ENCODE results near the gene GANAB. TPM values are rescaled to one million over a fixed set of nuclear protein-coding genes. Genes with fewer than 3 reads are reported as not detected.

Gene GANAB
- total RNA-seq, 1 experiment from 2014 or later: 274 TPM

DNA sequence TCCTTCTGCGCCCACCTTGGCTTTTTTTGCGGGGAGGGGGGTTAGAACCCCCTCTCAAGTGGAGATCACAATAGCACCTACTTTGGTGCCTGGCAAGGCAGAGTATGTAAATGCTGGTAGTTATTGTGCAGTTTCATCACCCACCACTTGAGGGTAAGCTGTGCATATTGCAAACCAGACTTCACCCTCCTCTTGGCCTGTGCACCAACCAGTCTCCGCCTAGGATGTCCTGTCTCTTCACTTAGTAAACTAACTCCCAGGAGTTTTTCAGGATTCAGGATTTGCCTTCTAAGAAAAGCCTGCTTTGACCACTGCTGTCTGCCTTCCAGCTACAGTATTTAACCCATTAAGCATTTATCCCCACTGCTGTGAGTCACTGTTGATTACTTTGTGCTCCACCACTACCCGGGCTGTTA lies 34.4 kb upstream of the GANAB start:
- POLR2A ChIA-PET (ENCODE audit: unreplicated experiment): interaction anchor here (0.6 to 1.1 kb wide), 2 partner anchors 10 to 24 kb away, joined by 3 to 19 read pairs; partner anchors contain the start of gene UQCC3
- Histone ChIP-seq H3K4me1 (ENCODE audit: insufficient read depth, low read length) (peaks cover 23% of the 10 kb centered on the region), H3K9me2 (replicated peaks; ENCODE audit: low read length) (no peaks in the 10 kb centered on the region), H3F3A (ENCODE audit: low read length, unreplicated experiment) (peaks cover 8% of the 10 kb centered on the region), H2AFZ (ENCODE audit: low read length) (peak overlapping the region; percentile 83), H3K36me3 (ENCODE audit: low read depth, low read length) (no peaks in the 10 kb centered on the region; the same call in 1 of the 2 replicates), H3K27ac (ENCODE audit: low read length) (no peak overlapping the region), H3K27me3 (ENCODE audit: low read length) (no peaks in the 10 kb centered on the region), H3K9ac (ENCODE audit: low read length) (no peak overlapping the region), H3K9me3 (ENCODE audit: low read length) (no peaks in the 10 kb centered on the region), H4K20me1 (ENCODE audit: low read length) (no peaks in the 10 kb centered on the region), H3K4me3 (ENCODE audit: low read length) (no peak overlapping the region), H3K4me2 (ENCODE audit: low read length) (peak overlapping the region; percentile 16; the same call in 1 of the 2 replicates), H3K79me2 (ENCODE audit: low read length) (peaks cover 29% of the 10 kb centered on the region)
- DNase-seq: peak; percentile 85
- ATAC-seq: peak; percentile 89
- intact Hi-C loops (cut with micrococcal nuclease): loop anchor here (1.0 kb wide), 1 partner anchor 13 kb away; no protein-coding TSS in a partner anchor
- TF ChIP-seq, protein P1, sequence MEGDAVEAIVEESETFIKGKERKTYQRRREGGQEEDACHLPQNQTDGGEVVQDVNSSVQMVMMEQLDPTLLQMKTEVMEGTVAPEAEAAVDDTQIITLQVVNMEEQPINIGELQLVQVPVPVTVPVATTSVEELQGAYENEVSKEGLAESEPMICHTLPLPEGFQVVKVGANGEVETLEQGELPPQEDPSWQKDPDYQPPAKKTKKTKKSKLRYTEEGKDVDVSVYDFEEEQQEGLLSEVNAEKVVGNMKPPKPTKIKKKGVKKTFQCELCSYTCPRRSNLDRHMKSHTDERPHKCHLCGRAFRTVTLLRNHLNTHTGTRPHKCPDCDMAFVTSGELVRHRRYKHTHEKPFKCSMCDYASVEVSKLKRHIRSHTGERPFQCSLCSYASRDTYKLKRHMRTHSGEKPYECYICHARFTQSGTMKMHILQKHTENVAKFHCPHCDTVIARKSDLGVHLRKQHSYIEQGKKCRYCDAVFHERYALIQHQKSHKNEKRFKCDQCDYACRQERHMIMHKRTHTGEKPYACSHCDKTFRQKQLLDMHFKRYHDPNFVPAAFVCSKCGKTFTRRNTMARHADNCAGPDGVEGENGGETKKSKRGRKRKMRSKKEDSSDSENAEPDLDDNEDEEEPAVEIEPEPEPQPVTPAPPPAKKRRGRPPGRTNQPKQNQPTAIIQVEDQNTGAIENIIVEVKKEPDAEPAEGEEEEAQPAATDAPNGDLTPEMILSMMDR (conservative IDR thresholded peaks at IDR 0.05; ENCODE audit: low read depth, low read length): peak; percentile 76
- no peak for TF ChIP-seq EZH2phosphoT487 (IDR thresholded peaks at IDR 0.05; ENCODE audit: borderline replicate concordance, low read length)
- CTCF ChIA-PET: interaction anchor here (0.5 to 2.5 kb wide), 11 partner anchors 12 to 286 kb away, joined by 3 to 12 read pairs (median 5); partner anchors contain the start of genes C11orf98, CSKMT and ZBTB3
- BruUV-seq (replicated peaks): no TSS peak

GRCh38 chr11:62678770-62679696 lies 32.6 kb upstream of the GANAB start, which contains the start of gene UBXN1:
Gene UBXN1 (minus strand): TSS chr11:62679073. CDS start chr11:62678923, 150 bp downstream.
- Histone ChIP-seq H2AFZ (ENCODE audit: low read length) (peak within 1 kb of the TSS; percentile 97), H3K27me3 (ENCODE audit: low read length) (no peaks in the 10 kb centered on the region), H3K79me2 (ENCODE audit: low read length) (peaks cover 34% of the 10 kb centered on the region), H3K4me2 (ENCODE audit: low read length) (peak within 1 kb of the TSS; percentile 94), H3K9ac (ENCODE audit: low read length) (peak within 1 kb of the TSS; percentile 91), H3K4me1 (ENCODE audit: insufficient read depth, low read length) (peaks cover 23% of the 10 kb centered on the region), H3K4me3 (ENCODE audit: low read length) (peak within 1 kb of the TSS; percentile 98), H3K36me3 (ENCODE audit: low read depth, low read length) (peaks cover 4% of the 10 kb centered on the region), H3F3A (ENCODE audit: low read length, unreplicated experiment) (peaks cover 8% of the 10 kb centered on the region), H4K20me1 (ENCODE audit: low read length) (no peaks in the 10 kb centered on the region), H3K27ac (ENCODE audit: low read length) (peak within 1 kb of the TSS; percentile 53), H3K9me3 (ENCODE audit: low read length) (no peaks in the 10 kb centered on the region), H3K9me2 (replicated peaks; ENCODE audit: low read length) (no peaks in the 10 kb centered on the region)
- TF ChIP-seq EZH2phosphoT487 (IDR thresholded peaks at IDR 0.05; ENCODE audit: borderline replicate concordance, low read length) (no peak), EZH2 (IDR thresholded peaks at IDR 0.05; ENCODE audit: low read length, unreplicated experiment) (no peak)
- TF ChIP-seq, protein P1 (conservative IDR thresholded peaks at IDR 0.05; ENCODE audit: low read depth, low read length): no peak
- ATAC-seq: peak; percentile 62
- intact Hi-C loops (cut with micrococcal nuclease): loop anchor here (5.0 kb wide), 1 partner anchor 48 kb away; the partner anchor contains the start of genes HNRNPUL2 and TTC9C
- POLR2A ChIA-PET (ENCODE audit: unreplicated experiment): no interaction called here
- BruUV-seq (replicated peaks): TSS peak; percentile 82
- CTCF ChIA-PET: no interaction called here
- DNase-seq: peak; percentile 86

Measured in PC-3 (cell line).